SW480 (cell line): ENCODE measurements around the gene XPO5.

Experiments used
- DNase-seq: peaks from one replicate; pipeline ENCODE4 v3.0.0-alpha.2; 2016; ENCODE audit warnings: low spot score

Gene XPO5

DNA sequence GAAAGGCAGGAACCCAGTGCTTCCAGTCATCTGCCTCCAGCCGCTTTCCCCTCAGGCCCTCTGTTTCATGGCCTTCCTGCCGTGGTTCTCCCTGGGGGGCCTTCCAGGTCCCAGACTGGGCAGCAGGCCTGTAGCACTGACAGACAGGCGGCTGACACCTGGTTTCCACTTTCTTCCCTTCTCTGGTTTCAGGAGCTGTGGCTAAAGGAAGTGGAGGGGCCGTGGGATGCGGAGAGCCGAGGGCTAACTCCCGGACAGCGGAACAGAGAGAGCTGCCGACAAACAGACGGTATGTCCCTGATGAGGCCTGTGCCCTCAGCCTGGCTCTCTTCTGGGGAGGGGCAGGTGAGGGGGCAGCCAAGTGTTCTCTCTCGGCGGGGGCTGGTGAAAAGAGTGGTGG is 78.1 kb downstream of the XPO5 start:
- DNase-seq, result no peak

DNA sequence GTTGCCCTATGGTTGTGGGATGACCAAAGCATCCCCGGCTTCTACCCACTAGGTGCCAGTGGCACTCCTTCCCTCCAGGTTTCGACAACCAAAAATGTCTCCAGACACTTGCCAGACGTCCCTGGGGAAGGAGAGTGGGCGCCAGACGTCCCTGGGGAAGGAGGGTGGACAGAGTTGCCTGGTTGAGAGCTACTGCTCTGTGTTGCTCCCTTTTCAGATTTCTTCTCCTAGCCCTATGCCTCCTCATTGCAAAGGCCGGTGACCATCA is 78.8 kb downstream of the XPO5 start:
- DNase-seq, result no peak

DNA sequence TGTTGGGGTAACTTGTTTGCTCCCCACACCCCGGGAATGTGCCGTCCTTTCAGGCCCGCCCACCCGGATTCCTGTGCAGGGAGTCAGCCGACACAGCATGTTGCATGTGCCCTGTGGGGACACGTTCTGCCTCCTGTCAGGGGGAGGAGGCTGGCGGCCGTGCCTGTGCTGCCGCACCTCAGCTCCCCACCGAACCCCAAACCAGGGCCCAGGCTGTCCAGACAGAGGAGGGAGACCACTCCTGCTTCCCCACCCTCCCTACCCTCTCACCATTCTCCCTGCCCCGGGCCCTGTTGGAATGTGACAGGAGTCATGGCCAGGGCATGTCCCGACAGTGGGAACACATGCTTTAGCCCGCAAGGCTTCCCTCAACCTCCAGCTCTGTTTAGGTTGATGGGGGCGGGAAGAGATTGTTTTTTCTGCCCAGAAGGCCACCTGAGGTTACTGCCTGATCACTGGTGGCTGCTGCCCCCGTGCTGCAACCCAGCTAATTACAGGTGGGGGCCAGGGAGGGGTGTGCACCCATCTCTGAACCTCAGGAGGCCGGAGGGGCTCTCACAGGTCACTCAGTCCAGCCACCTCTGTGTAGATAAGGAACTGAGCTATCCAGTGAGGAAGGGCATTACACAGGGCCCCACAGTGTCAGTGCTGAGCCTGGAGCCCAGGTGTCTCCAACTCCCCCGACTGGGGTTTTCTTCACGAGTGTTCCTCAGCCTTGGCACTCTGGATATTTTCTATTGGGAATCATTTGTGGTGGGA is 79.3 kb downstream of the XPO5 start:
- peak; percentile 64 for DNase-seq

- peak; percentile 66 for DNase-seq
Measured at GRCh38 chr6:43495409-43495941, 80.4 kb downstream of the XPO5 start.

DNA sequence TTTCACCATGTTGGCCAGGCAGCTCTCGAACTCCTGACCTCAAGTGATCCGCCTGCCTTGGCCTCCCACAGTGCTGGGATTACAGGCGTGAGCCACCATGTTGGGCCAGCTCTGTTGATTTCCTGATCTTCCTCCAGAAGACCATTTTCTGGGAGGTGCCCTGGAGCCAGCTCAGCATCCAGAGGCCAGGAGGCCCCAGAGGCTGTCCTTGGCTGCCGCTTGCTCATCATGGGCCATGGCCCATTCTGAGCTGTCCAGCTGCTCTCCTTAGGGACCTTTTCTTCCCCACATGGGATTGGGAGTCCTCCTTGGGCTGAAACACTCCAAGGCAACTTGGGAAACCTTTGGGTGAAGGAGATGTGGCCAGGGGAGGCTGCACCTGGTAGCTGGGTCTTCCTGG is 81.1 kb downstream of the XPO5 start:
- no peak for DNase-seq

- no peak for DNase-seq
Measured at GRCh38 chr6:43494321-43494720, 81.5 kb downstream of the XPO5 start.

GRCh38 chr6:43493833-43494232 is 82.0 kb downstream of the XPO5 start:
- DNase-seq, result no peak

- no peak for DNase-seq
Measured at GRCh38 chr6:43493230-43493629, 82.6 kb downstream of the XPO5 start.

DNA sequence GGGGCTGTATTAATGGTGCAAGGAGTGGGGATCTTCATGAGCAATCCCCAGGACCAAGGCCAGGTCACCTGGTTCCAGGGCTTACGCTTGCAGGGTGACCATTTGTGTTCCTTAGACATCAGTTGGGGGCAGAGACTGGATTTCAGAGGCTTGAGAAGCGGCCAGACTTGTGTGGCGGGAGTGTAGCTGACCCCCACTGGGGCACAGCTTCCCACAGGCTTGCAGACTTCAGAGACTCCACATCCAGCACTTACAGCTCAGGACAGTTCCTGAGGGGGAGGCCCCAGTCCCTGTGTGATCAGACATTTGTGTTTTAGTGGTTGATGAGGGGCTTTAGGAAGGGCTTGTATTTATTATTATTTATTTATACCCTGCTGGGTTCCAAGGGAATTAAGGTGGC is 83.2 kb downstream of the XPO5 start:
- DNase-seq, result no peak

DNA sequence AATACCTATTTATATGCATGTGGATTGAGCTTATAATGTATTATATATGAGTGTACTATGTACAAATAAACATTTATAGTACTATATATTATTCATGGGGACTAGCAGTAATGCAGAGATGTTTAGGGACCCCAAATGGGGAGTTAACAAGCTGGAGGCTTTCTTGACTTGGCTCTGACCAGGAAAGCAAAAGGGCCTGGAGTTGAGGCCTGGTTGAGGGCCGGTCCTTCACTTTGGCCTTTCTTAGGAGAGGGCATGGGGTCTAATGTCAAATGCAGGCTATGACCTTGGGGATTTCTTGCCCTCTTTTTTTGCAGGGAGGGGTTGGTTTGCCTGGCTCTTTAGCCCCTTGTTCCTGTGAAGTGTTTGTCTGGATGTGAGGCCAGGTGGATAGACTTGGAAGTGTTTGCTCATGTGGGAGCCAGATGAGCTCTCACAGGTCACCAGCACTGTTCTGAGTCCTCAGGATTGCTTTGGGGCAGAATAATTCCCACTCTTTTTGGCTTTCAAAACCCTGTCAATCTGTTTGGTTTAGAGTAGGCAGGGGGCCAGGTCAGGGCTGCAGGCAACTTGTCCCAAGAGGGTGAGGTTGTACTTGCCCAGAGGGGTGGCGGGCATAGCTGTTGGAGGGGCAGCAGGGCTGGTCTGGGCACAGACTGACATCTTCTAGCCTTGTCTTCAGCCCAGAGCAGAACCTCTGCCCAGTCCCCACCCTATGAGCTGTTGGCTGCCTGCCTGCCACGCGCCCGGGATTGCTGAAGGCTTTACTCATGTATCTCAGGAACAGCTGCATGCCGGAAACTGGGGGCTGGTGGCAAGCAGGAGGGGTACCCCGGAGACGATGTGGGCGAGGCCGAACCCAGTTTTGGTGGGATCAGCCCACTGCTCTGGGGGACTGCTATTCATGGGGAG is 83.8 kb downstream of the XPO5 start:
- no peak for DNase-seq

DNA sequence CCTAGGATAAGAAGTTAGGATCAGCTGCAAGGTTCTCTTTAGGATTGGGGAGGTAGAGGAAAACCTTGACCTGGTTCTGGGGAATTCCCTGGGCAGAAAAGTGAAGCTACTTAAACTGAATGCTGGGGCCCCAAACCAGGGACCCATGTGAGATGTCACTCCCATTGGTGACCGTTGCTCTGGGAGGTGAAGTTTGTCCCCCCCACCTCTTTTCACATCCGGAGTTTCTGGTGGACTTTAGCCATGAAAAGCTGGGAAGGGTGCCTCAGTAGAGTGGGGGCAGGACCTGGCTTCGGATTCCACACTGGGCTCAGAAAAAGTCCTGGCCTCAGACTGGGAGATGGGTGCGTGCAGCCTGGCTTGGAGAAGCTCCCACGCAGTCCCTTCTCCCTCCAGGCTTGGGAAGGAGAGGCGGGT is 85.3 kb downstream of the XPO5 start:
- no peak for DNase-seq

DNA sequence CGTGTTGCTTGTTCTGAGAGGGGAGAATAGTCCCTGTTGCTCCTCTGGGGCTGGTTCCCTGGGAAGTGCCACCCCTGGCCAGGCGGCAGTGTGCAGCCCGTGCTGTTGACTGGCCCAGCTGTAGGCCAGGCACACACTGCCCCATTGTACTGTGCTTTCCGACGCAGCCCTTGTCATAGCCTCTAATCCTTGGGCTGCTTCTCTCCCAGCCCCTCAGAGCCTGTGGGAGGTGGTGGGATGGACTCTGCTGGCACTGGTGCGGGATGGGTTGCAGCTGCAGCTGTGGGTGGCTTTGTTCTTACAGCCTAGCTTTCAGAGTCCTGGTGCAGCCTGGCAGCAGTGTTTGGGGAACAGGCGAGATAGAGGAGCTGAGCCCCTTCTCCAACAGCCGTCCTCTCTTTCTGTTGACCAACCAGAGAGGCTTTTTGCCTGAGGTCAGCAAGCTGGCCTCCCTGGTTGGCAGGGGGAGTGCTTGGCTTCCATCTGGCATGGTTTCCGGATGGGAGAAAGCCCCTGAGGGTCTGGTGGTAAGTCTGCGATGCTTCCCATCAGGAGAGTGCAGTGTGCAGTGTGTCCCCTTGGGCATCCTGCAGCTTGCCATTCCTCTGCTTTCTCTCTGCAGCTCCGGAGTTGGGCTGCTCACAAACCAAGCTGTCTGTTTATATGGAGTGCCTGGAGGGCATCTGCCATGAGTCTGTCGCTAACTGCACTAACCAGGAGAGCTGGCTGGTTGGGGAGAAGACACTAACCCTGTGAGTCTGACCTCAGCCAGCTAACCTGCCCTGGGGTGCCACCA is 86.4 kb downstream of the XPO5 start:
- no peak for DNase-seq

DNA sequence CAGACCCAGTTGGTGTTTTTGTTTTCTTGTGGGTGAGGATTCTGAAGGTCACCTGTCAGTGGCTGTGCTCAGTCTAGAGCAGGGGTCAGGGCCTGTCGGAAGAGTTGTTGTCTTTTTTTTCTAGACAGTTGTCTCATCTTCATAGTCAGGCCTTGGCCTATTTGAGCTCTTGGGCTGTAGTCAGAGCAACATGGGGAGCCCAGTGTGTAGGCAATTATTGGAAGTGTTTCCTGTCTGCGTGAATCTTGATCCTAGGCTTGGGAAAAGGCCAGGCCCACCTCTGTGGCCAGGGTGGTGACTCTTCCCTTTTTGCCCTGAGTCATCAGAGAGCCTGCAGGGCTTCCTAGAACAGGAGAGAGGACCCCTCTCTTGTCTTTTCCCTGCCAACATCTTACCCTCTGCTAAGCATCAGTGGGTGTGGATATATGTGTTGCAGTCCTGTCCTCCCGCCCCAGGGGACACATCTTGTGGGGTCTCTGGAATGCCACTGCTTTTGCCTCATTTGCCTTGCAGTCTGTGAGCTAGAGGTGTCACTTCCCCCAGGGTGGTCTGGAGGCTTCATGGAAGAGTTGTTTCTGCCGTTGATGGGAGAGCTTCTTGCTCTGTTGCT is 87.1 kb downstream of the XPO5 start:
- no peak for DNase-seq

GRCh38 chr6:43481591-43482236 is 94.1 kb downstream of the XPO5 start:
- no peak for DNase-seq

DNA sequence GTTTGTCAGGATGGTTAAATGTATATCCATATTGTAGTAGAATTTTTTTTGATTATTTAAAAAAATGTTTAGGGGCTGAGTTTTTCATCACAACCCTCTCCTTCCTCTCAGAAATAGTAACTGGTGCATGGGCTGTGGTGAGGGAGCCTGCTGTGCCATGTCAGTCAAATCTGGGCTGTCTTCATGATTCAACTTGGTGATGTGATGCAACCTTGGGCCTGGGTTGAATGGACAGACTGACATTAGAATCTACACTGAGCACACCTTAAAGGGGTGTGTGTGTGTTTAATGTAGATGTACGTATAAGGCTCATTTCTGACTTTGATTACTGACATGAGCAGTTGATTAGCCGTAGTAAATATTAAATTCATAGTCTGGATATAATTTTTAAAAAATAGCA is 94.8 kb downstream of the XPO5 start:
- DNase-seq, result no peak

GRCh38 chr6:43478008-43478372 is 97.8 kb downstream of the XPO5 start:
- no peak for DNase-seq

DNA sequence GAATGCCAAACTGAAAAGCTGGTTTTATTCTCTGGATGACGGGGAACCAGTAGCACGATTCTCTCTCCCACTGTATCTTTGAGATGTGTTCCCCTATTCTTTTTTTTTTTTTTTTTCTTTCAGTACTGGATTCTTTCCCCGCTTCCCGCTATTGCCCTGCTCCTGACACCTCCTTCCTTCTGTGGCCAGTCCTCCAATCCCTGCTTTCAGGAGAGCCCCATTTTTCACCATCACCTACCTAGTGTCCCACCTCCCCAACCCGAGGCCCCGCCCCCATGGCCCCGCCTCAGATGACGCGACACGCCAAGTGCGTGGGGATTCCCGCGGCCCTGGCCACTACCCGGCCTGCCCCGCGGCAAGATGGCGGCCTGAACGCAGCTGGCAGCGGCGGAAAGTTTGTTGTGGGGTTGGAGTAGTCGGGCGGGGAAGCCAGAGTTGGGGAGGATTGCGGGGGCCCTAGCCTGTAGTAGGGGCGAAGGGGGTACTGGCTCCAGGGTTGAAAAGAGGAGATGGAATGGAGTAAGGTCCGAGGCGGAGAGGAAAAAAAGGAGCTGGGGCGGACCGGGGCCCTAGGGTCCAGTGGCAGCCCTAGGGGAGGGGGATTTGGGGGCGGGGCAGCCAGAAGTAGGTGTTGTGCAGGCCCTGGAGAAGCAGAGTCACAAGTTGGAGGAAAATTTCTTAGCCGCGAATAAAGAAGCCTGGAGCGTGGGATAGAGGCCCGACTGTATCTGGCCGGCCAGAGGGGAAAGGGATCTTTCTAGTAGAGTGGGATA is 98.4 kb downstream of the XPO5 start, which contains the start of gene TJAP1:
Gene TJAP1, plus strand, starts transcription at position 336 of the 773 bp plus-strand sequence. CDS start 21,432 bp downstream, outside the sequence.
- peak; percentile 72 for DNase-seq

DNA sequence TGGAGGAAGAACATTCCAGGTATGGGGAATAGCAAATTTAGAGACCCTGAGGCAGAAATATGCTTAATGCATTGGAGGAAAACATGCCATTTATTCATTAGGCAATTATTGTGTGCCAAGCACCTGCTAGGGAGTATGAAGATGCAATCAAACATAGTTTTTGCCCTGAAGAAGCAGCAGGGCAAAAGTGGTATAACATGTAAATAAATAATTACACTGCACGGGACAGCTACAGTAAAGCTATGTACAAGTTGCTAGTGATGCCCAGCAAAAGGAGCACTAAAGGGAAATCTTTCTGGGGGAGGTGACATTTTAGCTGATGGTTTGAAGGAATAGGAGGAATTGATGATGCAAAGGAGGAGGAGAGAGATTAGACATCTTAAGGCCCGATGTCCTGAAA is 99.1 kb downstream of the XPO5 start:
- no peak for DNase-seq

- no peak for DNase-seq
Measured at GRCh38 chr6:43475516-43475915, 100.3 kb downstream of the XPO5 start.

- DNase-seq, result no peak
Measured at GRCh38 chr6:43472515-43472914, 103.3 kb downstream of the XPO5 start.
